HG03064 (cell line): Measurements from ENCODE around the gene GADL1.

Experiments used
- ATAC-seq: cut with Tn5 transposase; IDR thresholded peaks from one replicate; pipeline ENCODE4 v1.9.1; 2021; ENCODE audit warnings: low read depth; ENCODE audit not compliant: unreplicated experiment

GADL1 gene

DNA sequence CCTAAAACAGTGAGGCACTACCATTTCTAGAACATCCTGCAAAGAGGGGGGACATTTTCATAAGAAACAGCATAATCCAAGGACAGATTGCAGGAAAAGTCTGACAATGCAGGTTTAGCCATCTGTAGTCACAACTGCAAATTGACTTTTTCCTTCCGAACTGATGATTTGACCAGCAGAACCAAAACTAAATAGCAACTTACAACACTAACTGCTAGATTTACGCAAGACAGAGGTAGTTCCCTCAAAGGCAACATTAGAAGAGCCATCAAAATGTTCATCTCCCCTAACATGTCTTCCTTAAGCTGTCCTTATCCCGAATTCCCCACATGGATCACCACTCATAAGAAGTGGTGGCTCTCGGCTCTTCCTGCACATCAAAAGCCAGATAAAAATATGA is 129.6 kb downstream of the GADL1 start:
- no peak for ATAC-seq

DNA sequence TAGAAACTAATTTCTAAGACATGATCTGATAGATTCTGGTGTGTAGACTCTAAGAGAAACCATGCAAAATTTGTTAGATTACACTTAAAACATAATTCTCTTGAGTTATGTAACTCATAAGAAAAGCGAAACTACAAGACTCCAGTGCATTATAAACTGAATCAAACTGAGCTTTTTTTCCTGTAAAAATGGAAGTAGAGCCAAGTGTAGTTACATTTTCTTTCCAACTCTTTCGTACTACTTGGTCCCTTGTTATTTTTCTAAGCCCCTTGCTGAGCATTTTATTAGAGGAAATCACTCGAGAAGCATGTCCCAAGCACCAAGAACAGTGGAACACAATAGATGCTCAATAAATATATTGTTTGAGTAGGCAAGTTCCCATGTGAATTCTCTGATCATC is 130.2 kb downstream of the GADL1 start:
- no peak for ATAC-seq

DNA sequence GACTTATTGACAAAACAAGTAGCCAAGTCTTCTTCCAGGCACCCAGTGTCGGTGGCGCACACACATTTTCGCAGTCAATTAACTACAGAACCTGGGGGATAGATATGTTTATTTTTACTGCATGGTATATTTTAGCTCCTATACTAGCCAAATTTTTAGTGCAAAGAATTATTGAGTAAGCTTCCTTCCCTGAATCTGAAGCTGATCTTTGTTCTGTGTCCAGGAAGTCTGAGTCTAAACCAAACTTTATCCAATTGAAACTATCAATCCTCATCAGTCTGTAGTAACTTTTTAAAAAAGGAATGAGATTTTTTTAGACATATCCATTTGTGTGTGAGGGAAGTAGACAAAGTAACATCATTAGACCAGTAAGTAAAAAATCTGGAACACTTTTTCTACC is 133.1 kb downstream of the GADL1 start:
- no peak for ATAC-seq

DNA sequence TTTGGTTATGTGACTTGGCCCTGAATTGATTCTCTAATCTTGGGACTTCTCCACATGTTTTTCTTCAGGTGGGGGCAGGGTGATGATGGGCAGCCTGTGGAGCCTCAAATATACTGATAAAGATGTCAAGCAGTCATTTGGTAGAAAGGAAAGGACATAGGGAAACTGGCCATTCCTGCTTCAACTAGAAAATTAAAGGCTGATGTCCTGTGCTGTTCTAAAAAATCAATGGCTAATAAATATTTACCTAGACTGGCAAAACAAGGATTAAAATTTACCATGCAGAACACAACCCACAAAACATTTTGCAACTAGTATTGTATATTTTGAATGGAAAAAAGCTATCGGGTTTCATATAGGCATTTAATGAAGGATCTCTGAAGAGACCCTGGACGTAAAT is 133.7 kb downstream of the GADL1 start:
- ATAC-seq: no peak

DNA sequence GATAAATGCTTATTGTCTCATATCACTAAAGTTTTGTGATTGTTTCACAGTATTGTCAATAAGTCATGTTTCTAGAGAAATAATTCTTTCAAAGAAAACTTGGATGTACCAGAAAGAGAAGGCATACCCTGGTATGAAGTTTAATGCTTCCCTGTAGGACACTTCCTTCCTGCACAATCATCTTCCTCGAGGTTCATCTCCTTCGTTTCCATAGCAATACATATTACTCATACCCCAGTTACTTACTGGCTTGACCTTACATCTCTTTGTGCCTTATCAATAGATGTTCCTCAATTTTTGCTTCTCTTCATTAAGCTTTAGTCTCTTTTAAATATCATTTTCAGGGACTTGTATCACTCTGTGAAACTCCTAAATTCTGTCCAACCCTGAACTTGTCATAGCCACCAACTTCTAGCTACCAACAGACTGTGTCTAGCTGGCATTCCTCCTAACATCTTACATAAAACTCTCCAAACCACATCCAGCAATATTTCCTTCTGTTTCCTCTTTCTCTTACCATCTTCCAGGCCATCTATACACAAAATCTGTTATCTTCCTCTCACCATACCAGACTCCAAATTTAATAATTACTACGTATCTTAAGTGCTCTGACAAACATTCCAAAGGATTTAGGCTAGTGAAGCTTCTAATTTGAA is 134.3 kb downstream of the GADL1 start:
- no peak for ATAC-seq

DNA sequence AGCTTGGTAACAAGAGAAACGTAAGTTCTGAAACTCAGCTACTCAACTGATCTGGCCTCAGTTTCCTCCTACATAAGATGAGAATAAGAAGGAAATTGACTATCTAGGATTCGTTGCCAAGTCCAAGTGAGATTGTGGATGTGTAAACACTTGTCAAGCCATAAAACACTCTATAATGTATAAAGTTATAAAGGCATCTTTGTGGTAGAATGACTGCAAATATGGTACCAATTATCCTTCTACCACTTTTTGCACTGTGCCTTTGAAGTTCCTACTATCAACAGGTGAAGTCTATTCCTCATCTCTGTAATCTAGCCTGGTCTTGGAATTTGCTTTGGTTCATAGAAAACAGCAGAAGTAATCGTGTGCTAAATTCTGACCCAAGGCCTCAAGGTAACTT is 138.2 kb downstream of the GADL1 start:
- no peak for ATAC-seq

DNA sequence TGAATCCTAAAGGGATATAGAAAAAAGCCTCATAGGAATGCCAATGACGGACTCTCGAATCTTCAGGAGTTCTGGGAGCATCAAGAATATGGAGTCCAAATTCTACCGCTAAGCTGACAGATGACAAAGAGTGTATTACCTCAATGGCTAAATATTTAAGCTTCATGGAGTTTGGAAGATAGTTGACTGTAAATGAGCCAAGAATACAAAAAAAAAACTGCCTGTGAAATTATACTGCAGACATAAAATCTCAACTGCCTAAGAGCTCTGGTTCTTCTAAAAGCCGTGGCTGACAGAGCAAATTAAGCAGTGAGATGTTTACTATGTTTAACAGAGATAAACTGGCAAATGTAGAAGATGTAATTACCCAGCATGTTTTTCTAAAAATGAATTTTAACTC is 140.0 kb downstream of the GADL1 start:
- ATAC-seq: no peak

DNA sequence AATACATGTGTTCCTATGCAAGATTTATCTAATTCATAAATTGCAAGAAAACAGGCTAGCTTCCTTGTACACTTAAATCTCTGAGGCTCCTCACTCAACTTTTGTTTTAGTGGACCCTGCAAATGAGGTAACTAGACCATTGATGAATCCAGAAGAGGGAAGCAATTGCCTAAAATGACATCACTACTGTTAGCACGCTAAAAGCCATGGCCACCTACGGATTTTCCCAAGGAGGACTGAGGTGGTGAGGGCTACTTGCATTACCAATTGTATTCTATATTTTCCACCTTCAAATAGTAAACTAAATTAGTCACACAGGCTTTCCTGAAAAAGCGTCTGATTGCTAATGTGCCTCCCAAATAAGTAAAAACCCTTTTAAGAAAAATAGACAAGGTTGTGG is 140.7 kb downstream of the GADL1 start:
- no peak for ATAC-seq

DNA sequence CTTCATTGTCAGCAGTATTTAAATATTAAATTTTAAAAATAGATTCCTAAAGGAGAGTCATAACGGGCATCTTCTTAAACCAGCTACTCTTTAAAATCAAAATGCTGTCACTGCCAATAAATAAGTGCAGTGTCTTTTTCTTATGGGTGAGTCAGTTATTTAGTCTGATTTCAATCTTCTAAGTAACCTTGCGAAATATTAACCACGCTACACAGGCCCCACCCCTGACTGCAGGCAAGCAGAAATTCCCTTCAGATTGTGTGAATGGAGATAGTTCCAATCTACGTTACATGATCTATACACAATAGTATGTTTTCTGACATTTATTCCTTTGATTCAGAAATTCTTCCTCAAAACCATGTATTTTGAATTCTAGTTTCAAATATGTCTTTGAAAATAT is 141.5 kb downstream of the GADL1 start:
- no peak for ATAC-seq

DNA sequence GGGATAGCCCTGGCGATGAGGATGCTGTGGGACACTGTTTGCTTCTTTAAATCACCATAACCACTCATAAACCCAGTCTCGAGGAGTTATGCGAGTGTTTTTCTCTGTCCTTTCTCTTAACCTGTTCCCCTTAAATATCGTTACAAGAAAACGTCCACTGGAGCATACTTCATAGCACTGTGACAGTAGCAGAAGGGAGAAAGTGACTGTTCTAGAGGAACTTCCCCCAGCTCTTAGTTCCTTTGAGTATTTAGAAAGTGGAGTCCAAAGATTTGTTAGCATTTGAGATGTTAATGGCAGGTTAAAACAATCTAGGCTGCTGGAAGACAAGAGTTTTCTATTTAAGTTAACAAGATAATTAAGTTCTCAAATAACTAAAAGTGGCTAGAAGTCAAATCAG is 142.0 kb downstream of the GADL1 start:
- ATAC-seq: no peak

DNA sequence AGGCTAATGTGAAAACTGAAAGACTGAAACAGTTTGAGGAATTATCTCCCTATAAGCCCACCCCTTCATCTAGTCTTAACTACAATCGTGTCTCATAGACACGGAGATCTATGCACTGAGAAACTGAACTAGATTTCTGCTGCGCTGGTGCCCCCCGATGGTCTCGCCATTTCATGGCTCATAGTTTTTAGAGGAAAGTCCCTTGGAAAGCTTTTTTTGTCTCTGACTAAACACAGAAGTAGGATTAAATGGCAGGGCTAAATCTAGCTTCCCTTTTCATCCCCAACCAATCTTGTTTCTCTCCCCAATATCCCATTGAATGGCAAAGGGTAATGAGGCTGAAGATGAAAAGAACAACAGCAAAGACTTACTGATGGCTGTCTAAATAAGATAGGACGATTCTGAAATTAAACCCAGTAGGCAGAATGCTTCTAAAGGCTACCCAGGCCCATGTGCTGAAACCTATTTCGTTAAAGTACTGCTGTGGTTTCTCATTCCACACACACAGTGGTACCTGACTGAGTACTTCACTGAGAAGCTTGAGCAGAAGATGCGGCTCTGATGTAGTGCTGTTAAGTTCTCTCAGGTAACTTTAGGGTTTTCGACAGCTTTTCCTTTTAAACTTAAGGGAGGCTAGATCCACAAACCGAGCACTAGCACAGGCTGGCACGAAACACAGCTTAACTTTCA is 142.7 kb downstream of the GADL1 start:
- ATAC-seq: no peak

DNA sequence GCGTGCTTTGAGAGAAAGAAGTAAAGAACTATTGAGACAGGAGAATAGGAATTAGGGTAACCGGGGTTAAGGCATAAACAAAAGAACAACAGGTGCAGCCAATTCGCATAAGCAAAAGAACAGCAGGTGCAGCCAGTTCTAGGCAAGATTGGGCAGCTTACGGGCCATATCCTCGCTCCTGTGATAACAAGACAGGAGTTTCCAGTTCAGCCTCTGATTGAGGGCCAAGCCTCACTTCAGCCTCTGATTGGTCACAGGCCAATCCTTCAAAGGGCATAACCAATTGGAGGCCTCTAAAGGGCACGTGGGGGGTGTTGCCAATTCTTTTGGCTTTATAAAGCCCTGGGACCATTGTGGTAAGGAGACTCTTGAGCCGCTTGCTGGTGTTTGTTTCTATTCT is 143.5 kb downstream of the GADL1 start:
- no peak for ATAC-seq

DNA sequence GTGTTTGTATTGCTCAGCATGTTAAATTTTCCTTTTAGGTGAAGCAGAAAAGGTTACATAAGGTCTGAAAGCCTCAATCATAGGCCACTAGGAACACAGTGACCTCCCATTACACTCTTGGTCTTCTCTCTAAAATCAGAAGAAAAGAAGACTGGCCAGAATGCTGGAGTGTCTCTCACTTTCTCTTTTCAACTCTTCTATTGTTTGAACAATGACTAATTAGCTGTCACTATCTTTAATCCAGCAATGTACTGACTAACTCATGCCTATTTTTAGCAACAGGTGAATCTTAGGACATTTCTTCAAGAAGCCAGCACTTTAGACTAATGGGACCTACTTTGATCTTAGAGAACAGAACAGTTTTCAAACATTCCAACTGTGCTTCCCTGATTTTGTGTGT is 145.2 kb downstream of the GADL1 start:
- ATAC-seq: no peak

DNA sequence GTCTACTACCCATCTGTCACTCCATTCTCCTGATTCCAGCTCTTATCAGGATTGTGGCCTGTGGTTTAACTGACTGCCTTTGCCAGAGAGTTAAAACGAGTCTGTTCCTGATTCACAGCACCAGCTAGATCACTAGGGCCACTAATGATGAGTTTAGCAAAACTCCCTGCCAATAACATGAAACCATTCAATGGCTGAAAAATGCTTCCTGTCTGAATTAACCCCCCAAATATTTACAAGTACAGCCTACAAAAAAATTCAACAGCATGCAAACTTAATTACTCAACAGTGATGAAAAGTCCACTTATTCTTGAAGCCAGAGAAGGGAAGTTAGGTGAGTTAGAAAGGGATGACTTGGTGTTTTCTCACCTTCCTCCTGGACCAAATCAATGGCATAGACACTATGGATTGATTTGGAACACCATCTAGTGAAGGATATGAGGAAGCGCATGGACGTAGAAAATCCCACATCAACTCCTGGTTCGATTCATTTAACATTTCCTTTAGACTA is 146.6 kb downstream of the GADL1 start:
- no peak for ATAC-seq

DNA sequence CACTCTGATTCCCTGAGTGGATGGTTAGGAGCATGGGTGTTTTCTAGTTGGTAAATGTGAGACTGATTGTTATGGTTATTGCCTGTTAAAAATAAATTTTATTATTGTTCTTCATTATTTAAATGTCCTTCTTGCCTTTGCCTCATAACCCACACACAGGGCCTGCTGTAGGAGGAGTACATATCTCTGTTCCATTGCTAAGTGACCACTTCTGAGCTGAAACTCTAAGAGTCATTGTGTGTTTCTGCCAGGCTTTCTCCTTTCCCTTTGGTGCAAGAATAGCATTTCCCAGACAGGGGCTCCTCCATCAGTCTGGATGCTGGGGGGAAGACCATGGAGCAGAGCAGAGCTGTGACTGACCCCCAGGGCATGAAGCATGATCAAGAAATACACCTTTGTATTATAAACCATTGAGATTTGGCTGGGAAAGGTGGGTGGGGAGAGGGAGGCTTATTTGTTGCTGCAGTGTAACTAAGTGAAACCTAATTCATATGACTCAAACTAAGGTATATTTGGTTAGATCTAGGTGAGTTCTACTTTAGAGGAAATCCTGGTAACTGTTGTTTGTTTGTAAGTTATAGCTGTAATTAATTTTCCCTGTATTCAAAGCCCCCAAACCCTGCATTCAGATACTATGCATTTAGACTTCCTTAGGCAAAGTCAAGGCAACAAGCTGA is 150.7 kb downstream of the GADL1 start:
- no peak for ATAC-seq

DNA sequence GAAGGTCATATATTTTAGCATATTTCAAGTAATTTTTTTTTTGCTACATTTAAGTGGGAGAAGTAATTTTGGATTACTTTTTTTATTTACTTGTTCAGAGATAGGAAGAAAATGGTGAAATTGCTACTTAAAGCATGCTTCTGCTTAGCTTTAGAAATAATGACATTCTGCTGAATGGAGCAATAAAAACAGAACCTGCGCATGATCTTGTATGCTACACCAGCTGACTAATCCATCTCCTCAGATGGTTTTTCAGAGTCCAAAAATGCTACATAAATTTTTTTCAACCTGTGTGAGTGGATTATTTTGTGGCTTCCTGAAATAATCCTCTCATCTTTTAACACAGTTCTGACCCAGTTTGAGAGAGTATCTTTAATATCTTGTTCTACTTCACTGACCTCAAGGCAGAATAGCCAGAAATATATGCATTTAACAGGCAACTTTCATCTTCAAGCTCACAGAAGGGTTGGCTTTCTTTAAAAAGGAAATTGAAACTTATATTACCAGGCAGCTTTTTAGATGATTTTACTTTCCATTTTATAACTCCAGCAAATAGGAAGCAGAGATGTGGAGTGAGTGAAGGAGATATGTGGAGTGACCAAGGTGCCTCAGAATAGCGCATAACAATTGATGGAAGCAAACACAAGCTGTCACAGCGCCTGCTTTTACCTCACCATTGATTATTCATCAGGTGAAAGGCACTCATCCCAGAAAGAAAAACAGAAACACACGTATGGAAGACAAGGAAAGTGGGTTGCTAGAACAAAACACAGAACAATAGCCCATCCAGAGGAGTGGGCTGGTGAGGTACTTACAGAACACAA is 151.5 kb downstream of the GADL1 start:
- no peak for ATAC-seq

DNA sequence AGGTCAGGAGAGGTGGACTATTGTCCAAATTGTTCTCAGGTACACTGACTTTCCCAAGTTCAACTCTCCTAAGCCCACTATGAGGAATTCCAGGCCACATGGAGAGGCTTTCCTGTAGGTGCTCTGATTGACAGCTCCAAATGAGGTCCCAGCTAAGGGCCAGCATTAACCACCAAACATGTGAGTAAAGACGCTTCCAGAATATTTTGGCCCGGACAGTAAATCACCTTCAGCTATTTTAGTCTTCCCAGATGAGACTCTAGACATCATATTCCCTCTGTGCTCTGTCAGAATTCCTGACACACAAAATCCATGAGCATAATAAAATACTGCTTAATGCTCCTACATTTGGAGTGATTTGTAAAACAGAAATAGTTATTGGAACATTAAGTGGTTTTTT is 152.6 kb downstream of the GADL1 start:
- no peak for ATAC-seq

DNA sequence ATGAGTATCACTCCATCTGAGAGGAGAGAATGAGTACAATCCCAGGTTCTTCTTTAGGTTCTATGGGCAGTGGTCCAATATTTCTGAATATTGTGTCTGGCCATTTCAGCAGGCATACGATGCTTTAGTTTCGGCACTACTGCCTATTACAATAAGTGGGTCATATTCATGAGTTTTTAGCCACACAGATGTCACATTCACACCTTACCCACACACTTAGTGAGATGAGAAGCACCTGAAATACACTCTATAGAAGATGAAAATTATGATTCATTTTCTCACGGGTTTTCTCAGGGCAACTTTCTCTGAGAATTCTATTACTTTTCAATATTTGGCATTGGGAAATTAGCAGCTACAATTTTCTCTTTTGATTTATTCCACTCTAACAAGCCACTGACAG is 155.9 kb downstream of the GADL1 start:
- ATAC-seq: no peak

DNA sequence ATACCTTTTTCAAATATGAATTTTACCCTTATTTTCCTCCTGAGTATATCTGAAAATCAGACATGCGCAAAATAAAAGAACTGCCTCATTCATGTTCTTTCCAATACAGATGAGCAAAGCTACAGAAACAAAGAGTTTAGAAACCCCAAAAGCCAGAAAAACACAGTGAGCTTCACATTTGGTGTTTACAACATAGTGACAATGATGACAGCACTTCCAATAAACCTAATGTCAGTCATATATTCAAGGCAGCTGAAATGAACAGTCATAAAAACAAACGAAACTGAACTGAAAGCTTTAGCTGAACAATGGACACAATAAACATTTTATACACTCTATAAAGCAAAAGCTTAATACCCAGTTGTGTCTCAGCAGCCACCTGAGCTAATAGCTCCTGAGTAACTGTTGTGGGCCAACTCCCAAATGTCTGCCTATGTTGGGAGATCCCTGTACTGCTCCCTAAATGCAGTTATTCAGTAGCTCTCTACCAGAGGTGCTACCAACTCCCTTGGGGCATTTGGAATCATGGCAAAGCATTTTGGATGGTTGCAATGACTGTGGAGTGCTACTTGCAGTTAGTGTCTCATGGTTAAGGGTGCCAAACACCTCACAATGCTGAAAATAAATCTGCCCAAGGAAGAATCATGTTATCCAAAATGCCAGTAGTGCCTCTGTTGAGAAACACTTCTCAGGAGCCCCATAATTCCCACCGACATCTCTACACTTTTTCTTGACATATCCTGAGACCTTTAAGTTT is 156.5 kb downstream of the GADL1 start:
- ATAC-seq: no peak

DNA sequence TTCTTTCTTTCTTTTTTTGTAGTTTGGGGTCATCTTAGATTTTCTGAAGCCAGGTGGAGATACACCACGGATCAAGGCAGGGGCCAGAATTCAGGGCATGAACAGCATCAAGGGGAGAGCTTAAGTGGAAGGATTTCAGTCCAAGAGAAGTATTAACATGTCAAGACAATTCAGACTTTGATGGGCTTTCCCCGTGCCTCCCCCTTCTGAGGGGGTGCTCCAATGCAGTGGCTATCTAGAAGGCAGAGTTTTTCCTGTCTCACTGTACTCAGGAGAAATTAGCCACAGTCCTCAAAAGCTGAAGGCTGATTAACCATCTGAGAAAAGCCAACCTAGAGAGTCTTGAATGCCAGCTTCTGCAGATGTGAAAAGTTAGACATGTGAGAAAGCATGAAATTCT is 160.8 kb downstream of the GADL1 start:
- no peak for ATAC-seq
